ENCODE measurements around the gene L2HGDH. TPM values are rescaled to one million over a fixed set of nuclear protein-coding genes. Genes with fewer than 3 reads are reported as not detected.

Gene L2HGDH
- total RNA-seq, 2 donors from 2014 or later = 11.4 to 12.3 TPM

DNA sequence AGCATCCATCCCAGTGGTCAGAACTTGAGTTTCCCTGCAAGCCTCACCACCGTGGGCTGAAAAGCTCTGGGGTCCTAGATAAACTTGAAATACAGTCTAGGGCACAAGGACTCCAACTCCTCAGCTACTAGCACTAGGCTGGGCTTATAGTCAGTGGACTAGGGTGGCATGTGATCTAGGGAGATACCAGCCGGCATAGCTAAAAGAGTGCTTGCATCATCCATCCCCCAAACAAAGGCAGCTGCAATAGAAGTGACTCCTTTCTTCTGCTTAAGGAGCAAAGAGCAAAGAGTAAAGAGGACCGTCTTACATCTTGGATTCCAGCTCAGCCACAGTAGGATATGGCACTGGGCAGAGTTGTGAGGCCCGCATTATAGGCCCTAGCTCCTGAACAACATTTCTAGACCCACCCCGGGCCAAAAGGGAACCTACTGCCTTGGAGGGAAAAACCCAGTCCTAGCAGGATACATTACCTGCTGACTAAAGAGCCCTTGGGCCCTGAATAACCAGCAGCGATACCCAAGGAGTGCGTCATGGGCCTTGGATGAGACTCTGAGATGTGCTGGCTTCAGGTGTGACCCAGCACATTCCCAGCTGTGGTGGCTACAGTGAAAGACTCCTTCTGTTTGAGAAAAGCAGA is 62.8 kb downstream of the L2HGDH start:
- Histone ChIP-seq H3K9me3 (no peaks in the 10 kb centered on the region), H3K27ac (no peak overlapping the region), H3K36me3 (no peaks in the 10 kb centered on the region), H3K9ac (ENCODE audit: low read depth in 2 of 2, low read length in 2 of 2) (no peak overlapping the region), H3K4me1 (no peaks in the 10 kb centered on the region), H3K4me3 (no peak overlapping the region), H3K27me3 (no peaks in the 10 kb centered on the region)
- TF ChIP-seq, protein P1, sequence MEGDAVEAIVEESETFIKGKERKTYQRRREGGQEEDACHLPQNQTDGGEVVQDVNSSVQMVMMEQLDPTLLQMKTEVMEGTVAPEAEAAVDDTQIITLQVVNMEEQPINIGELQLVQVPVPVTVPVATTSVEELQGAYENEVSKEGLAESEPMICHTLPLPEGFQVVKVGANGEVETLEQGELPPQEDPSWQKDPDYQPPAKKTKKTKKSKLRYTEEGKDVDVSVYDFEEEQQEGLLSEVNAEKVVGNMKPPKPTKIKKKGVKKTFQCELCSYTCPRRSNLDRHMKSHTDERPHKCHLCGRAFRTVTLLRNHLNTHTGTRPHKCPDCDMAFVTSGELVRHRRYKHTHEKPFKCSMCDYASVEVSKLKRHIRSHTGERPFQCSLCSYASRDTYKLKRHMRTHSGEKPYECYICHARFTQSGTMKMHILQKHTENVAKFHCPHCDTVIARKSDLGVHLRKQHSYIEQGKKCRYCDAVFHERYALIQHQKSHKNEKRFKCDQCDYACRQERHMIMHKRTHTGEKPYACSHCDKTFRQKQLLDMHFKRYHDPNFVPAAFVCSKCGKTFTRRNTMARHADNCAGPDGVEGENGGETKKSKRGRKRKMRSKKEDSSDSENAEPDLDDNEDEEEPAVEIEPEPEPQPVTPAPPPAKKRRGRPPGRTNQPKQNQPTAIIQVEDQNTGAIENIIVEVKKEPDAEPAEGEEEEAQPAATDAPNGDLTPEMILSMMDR (IDR thresholded peaks at IDR 0.05) = no peak
- no peak for DNase-seq
- intact Hi-C loops (cut with DNase I) = no loop called here

DNA sequence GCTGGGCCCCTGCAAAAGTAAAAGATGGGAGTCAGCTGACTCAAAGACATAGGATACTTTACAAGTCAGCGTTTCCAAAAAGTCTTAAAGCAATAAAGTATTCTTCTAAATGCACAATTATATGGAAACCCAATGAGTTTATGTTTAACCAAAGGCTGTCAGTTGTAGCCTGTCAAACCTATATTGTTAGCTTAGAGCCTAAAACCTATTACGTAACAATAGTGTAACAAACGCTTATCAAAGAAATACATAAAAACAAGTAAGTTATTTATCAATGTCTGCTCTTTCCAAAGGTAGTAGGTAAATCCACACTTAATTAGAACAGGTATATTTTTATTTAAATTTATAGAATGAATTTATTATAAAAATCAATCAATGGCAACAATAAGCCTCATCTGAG is 64.8 kb downstream of the L2HGDH start:
- Histone ChIP-seq H3K36me3 (no peaks in the 10 kb centered on the region), H3K4me3 (no peak overlapping the region), H3K27ac (no peak overlapping the region), H3K4me1 (no peaks in the 10 kb centered on the region), H3K27me3 (no peaks in the 10 kb centered on the region), H3K9me3 (no peaks in the 10 kb centered on the region), H3K9ac (ENCODE audit: low read depth in 2 of 2, low read length in 2 of 2) (no peak overlapping the region)
- DNase-seq = no peak
- intact Hi-C loops (cut with DNase I) = no loop called here
- TF ChIP-seq, protein P1 (IDR thresholded peaks at IDR 0.05) = no peak

DNA sequence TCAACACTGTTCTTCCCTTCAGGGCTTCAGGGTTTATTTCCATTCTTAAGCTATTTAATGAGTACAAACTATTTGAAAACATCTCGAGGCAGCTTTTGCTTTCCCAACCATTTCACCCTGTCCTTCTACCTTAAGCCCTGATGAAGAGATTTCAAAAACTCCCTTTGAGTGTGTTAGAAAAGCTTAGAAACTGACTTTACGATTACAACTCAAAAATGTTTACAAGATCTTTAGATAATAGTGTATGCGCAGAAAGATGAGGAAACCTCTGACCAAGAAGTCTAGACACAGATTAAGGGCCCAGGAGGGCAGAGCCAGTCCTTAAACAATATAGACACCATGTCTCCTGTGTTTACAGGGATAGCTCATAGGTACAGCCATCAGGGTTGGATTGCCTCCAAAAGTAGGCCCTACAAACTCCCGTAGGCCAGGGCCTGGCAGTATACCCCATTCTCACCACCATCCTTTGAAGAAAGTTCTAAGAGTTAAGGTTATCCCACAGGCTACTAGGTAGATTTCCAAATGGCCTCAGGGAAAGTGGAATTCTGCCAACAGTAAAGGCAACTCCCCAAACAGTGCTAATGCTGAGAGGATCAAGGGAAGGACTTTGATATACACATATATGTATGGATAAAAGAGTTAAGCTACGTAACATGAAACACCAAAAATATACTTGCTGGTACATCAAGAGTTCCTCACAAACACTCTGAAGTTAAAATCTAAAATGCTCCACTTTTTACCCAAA is 69.3 kb downstream of the L2HGDH start:
- Histone ChIP-seq H3K4me3 (no peak overlapping the region), H3K9me3 (no peaks in the 10 kb centered on the region), H3K4me1 (no peaks in the 10 kb centered on the region), H3K36me3 (no peaks in the 10 kb centered on the region), H3K27ac (no peak overlapping the region), H3K27me3 (no peaks in the 10 kb centered on the region), H3K9ac (ENCODE audit: low read depth in 2 of 2, low read length in 2 of 2) (no peak overlapping the region)
- intact Hi-C loops (cut with DNase I) = no loop called here
- TF ChIP-seq, protein P1 (IDR thresholded peaks at IDR 0.05) = no peak
- no peak for DNase-seq

DNA sequence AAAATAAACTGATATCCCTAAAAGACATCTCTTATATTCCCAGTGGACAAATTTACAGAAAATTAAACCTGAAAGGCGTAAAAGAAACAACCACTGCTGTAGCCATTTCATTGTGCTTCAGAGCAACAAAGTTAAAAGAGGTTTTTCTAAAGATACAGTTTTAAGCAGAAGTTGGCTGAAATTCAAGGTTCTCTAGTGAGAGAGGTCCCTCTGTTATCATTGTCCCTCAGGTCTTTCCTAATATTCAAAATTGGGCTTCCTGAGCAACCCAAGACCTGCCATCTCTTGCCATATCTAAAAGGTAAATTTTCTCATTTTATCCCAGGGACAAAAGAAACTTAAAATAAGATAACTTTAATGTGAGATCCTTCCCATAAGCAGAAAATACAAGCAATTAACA is 69.9 kb downstream of the L2HGDH start:
- Histone ChIP-seq H3K9ac (ENCODE audit: low read depth in 2 of 2, low read length in 2 of 2) (no peak overlapping the region), H3K27me3 (no peaks in the 10 kb centered on the region), H3K4me3 (no peak overlapping the region), H3K9me3 (no peaks in the 10 kb centered on the region), H3K36me3 (no peaks in the 10 kb centered on the region), H3K27ac (no peak overlapping the region), H3K4me1 (no peaks in the 10 kb centered on the region)
- DNase-seq = no peak
- intact Hi-C loops (cut with DNase I) = no loop called here
- TF ChIP-seq, protein P1 (IDR thresholded peaks at IDR 0.05) = no peak

DNA sequence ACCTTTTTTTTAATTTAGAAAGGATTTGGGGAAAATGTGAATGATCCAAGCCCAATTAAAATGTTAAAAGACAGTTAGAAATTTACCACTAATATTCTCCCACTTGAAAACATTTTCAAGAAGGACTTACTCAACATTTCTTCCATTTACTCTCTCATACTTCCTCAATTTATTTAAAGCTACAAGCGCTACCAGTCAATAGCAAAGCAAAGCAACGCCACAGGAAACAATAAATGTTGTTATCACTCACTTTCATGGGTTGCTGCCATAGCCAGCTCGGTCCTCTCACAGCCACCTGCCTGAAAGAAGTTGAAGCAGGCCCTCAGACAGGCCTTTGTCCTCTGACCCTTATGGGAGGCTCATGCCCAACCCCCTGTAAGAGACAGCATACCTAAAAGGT is 74.6 kb downstream of the L2HGDH start:
- Histone ChIP-seq H3K4me3 (no peak overlapping the region), H3K27ac (no peak overlapping the region), H3K9ac (ENCODE audit: low read depth in 2 of 2, low read length in 2 of 2) (peak overlapping the region in 1 of 2 donors; percentile 19), H3K27me3 (no peaks in the 10 kb centered on the region), H3K36me3 (no peaks in the 10 kb centered on the region), H3K4me1 (no peaks in the 10 kb centered on the region), H3K9me3 (no peaks in the 10 kb centered on the region)
- TF ChIP-seq, protein P1 (IDR thresholded peaks at IDR 0.05) = no peak
- intact Hi-C loops (cut with DNase I) = no loop called here
- DNase-seq = no peak
